Esophagus muscularis mucosa (tissue), 4 donors: ENCODE results near the gene MB21D2.

Source experiments
- CTCF ChIP-seq, 3 experiments: fragments of 200-600 bp in 2 of 3; fragments of 450-650 bp in 1 of 3; sonication (generic) in 2 of 3; IDR thresholded peaks; one replicate each; pipeline ENCODE4 v1.5.1; 2017 to 2019; ENCODE audit warnings: antibody characterized with exemption in 3 of 3, mild to moderate bottlenecking in 2 of 3, moderate library complexity in 1 of 3
- EP300 ChIP-seq: sonication (generic); formaldehyde crosslinking; IDR thresholded peaks from one replicate; pipeline ENCODE4 v1.6.1; 2017; ENCODE audit warnings: antibody characterized with exemption
- POLR2A ChIP-seq: fragments of 450-650 bp; IDR thresholded peaks from one replicate; pipeline ENCODE4 v1.6.1; 2017; ENCODE audit warnings: antibody characterized with exemption, moderate library complexity, mild to moderate bottlenecking, low read depth
- POLR2AphosphoS5 ChIP-seq, 2 donors: sonication (generic); formaldehyde crosslinking; IDR thresholded peaks; one replicate each; pipeline ENCODE4 v1.6.1; 2017; ENCODE audit warnings: antibody characterized with exemption in 2 of 2

- TF ChIP-seq CTCF (IDR thresholded peaks at IDR 0.05) = peak in 1 of 3 experiments; percentile 6
- no peak for TF ChIP-seq POLR2A
- TF ChIP-seq EP300 = no peak
- TF ChIP-seq POLR2AphosphoS5 (IDR thresholded peaks at IDR 0.05) = no peak
These were observed 2.4 kb downstream of the MB21D2 start for GRCh38 chr3:192915304-192915703.
